Stimulated activated naive CD8-positive, alpha-beta T cell treated with anti-CD3 and anti-CD28 coated beads, Interleukin-15, amount 100 ng/mL, for 72 hours (primary cell): Measurements from ENCODE around the gene AGAP3.
A peak's percentile ranks its signal among the peaks of the same experiment; 100 is the strongest.

ENCODE experiments used
- ATAC-seq: fragments of 150-1000 bp; cut with Tn5 transposase; 2 replicates; pipeline ENCODE4 v1.10.0; 2021; ENCODE audit warnings: mild to moderate bottlenecking, moderate library complexity
- DNase-seq, 2 donors: peaks; one replicate each; pipeline ENCODE4 v3.0.0; 2021 to 2022
- H3K27ac Mint-ChIP-seq, 2 donors: one replicate each; pipeline ENCODE4 v1.8.0; 2022; ENCODE audit warnings: mild to moderate bottlenecking in 2 of 2, mixed read lengths in 2 of 2, moderate library complexity in 2 of 2
- H3K27me3 Mint-ChIP-seq: one replicate; pipeline ENCODE4 v1.8.0; 2022; ENCODE audit warnings: mixed read lengths
- H3K4me1 Mint-ChIP-seq: one replicate; pipeline ENCODE4 v1.8.0; 2022; ENCODE audit warnings: mild to moderate bottlenecking, mixed read lengths
- H3K4me3 Mint-ChIP-seq, 2 donors: one replicate each; pipeline ENCODE4 v1.8.0; 2022; ENCODE audit warnings: mild to moderate bottlenecking in 2 of 2, mixed read lengths in 2 of 2, moderate library complexity in 1 of 2
- H3K9me3 Mint-ChIP-seq, 2 donors: one replicate each; pipeline ENCODE4 v1.8.0; 2022; ENCODE audit warnings: mixed read lengths in 2 of 2

The AGAP3 gene

DNA sequence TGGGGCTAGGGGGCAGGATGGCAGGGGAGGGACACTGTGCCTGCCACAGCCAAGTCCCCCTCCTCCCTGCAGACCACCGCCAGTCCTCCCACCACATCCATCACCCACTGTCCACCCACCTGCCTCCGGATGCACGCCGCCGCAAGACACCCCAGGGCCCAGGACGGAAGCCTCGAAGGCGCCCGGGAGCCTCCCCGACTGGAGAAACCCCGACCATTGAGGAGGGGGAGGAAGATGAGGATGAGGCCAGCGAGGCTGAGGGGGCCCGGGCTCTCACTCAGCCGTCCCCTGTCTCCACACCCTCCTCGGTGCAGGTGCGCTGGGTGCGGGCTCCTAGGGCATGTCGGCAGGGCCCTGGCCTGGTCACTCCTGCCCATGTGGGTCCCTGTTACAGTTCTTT is 21.8 kb upstream of the AGAP3 start:
- H3K9me3 Mint-ChIP-seq: no peaks in the 10 kb centered on the region
- ATAC-seq (no peak), DNase-seq (no peak)
- no peak overlapping the region for H3K4me3 Mint-ChIP-seq
- no peak overlapping the region for H3K27ac Mint-ChIP-seq
- H3K27me3 Mint-ChIP-seq: no peaks in the 10 kb centered on the region
- peaks cover 25% of the 10 kb centered on the region for H3K4me1 Mint-ChIP-seq

DNA sequence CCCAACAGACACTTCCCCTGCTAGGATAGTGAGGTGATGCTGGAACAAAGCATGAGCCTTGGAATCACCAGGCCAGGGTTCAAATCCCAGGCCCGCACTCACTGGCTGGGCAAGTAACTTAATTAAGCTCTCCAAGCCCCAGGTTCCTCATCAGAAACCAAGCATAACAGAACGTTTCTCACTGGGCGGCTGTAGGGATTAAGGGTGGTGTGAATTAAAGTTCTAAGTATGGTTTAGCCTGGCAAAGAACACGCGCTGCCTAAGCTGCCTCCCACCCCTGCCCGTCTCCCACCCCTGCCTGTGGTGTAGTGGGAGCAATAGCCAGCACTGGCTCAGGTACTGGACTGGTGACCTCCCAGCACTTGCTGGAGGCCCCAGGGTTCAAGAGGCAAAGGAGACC is 21.3 kb upstream of the AGAP3 start:
- Mint-ChIP-seq H3K4me3 (no peak overlapping the region), H3K27me3 (no peaks in the 10 kb centered on the region), H3K4me1 (peaks cover 22% of the 10 kb centered on the region), H3K27ac (no peak overlapping the region), H3K9me3 (no peaks in the 10 kb centered on the region)
- DNase-seq: no peak
- no peak for ATAC-seq

DNA sequence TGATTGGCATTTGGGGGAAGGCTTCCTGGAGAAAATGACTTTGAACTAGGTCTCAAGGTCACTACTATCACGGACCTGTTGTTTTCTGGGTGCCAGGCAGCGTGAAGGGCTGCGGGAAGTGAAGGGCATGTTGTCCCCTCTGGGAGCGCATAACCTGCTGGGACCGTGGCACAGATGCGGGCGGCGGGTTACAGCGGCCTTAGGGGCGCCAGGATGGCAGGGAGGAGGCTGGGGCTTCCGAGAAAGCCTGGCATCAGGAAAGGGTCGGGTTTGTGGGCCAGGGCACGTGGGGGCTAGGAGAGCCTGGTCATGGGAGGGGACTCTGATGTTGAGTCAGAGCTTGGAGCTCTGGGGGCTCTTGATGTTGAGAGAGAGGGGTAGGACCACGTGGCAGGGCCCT is 20.8 kb upstream of the AGAP3 start:
- ATAC-seq: no peak

DNA sequence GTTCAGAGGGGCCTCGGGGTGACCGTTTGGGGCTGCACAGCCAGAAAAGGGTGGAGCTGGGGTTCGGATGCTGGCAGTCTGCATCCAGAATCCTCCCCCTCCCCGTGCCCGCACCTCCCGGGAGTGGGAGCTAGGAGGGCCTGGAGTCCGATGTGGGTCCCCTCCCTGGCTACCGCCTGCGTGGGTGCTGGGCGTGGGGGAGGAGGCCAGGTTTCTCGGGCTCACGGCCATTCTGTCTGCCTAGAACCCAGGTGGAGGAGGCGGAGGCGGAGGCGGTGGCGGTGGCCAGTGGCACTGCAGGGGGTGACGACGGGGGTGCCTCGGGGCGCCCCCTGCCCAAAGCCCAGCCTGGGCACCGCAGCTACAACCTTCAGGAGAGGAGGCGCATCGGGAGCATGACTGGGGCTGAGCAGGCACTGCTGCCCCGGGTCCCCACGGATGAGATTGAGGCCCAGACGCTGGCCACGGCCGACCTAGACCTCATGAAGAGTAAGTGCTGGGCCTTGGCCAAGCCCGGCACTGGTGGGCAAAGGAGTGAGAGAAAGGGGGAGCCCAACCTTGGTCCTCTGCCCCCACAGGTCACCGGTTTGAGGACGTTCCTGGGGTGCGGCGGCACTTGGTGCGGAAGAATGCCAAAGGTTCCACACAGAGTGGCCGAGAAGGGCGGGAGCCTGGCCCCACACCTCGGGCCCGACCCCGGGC is 19.9 kb upstream of the AGAP3 start:
- ATAC-seq: peak; percentile 34

More for the DNA sequence above, 20.8 kb upstream of the AGAP3 start:
- no peaks in the 10 kb centered on the region for H3K27me3 Mint-ChIP-seq
- no peaks in the 10 kb centered on the region for H3K9me3 Mint-ChIP-seq
- H3K4me3 Mint-ChIP-seq: no peak overlapping the region
- H3K27ac Mint-ChIP-seq: no peak overlapping the region
- peaks cover 16% of the 10 kb centered on the region for H3K4me1 Mint-ChIP-seq
- DNase-seq: no peak

DNA sequence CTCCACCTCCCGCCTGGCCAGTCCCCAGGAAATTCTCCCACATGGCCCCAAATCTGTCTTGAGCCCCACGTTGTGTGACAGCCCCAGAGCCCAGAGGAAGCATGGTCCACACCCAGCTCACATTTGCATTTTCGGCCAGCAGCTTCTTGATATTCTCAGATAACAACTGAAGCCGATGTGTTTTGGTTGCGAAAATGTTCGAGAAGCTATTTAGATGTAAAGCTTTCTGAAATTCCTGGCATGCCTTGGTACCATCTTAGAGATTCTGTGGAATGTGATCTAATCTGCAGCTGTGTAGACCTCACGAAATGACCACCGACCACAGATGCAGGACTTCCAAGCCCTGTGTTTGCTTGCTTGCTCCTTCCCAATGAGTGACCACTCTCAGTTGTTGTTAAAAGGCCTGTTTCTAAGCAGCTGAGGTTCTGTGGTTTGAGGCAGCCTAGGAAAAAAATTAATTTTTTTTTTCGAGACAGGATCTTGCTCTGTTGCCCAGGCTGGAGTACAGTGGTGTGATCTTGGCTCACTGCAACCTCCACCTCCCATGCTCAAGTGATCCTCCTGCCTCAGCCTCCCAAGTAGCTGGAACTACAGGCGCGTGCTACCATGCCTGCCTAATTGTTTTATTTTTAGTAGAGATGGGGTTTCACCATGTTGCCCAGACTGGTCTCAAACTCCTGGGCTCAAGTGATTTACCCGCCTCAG is 18.1 kb upstream of the AGAP3 start:
- no peaks in the 10 kb centered on the region for H3K27me3 Mint-ChIP-seq
- no peaks in the 10 kb centered on the region for H3K9me3 Mint-ChIP-seq

More for the DNA sequence above, 19.9 kb upstream of the AGAP3 start:
- H3K27me3 Mint-ChIP-seq: no peaks in the 10 kb centered on the region
- H3K27ac Mint-ChIP-seq: no peak overlapping the region
- H3K4me1 Mint-ChIP-seq: peaks cover 7% of the 10 kb centered on the region
- H3K4me3 Mint-ChIP-seq: no peak overlapping the region
- DNase-seq: no peak
- no peaks in the 10 kb centered on the region for H3K9me3 Mint-ChIP-seq

DNA sequence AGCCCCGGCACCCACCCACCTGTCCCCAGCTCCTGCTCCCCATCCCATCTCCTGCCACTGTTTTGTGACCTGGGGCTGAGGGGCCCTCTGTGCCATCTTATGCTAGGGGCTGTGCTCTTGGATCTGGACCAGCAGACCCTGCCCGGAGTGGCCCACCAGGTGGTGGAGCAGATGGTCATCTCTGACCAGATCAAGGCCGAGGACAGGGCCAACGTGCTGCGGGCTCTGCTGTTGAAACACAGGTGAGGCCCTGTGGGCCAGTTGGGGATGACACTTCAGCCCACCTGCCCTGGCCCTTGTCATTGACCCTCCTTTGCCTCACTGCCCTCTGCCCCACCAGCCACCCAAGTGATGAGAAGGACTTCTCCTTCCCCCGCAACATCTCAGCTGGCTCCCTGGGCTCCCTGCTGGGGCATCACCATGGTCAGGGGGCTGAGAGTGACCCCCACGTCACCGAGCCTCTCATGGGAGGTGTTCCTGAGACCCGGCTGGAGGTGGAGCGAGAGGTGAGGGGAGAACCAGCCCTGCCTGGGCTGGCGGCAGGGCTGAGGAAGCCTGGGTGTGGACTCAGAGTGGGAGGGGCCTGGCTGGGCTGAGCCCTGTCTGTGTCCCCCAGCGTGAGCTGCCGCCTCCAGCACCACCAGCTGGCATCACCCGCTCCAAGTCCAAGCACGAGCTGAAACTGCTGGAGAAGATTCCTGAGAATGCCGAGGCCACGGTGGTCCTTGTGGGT is 16.3 kb upstream of the AGAP3 start:
- H3K27ac Mint-ChIP-seq: no peak overlapping the region
- no peak overlapping the region for H3K4me3 Mint-ChIP-seq
- DNase-seq (no peak), ATAC-seq (no peak)
- no peaks in the 10 kb centered on the region for H3K9me3 Mint-ChIP-seq
- H3K27me3 Mint-ChIP-seq: no peaks in the 10 kb centered on the region
- H3K4me1 Mint-ChIP-seq: peaks cover 10% of the 10 kb centered on the region

More for the DNA sequence above, 18.1 kb upstream of the AGAP3 start:
- no peaks in the 10 kb centered on the region for H3K4me1 Mint-ChIP-seq
- H3K4me3 Mint-ChIP-seq: no peak overlapping the region
- H3K27ac Mint-ChIP-seq: peak overlapping the region in 1 of 2 donors; percentile 52
- no peak for DNase-seq
- no peak for ATAC-seq

DNA sequence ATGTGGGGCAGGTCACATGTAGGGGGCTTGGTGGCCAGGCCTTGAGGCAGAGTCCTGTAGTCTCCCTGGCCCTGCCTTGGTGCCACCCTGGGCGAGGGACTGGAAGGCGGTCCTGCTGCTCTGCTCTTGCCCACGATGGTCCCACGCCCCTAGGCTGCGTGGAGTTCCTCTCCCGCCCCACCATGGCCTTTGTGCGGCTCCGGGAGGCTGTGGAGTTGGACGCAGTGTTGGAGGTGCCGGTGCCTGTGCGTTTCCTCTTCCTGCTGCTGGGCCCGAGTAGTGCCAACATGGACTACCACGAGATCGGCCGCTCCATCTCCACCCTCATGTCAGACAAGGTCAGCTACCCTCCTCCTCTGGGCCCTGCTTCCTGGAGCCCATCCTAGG is 15.7 kb upstream of the AGAP3 start:
- DNase-seq (no peak), ATAC-seq (no peak)
- peaks cover 10% of the 10 kb centered on the region for H3K4me1 Mint-ChIP-seq
- no peaks in the 10 kb centered on the region for H3K9me3 Mint-ChIP-seq
- no peak overlapping the region for H3K4me3 Mint-ChIP-seq
- no peaks in the 10 kb centered on the region for H3K27me3 Mint-ChIP-seq
- no peak overlapping the region for H3K27ac Mint-ChIP-seq

DNA sequence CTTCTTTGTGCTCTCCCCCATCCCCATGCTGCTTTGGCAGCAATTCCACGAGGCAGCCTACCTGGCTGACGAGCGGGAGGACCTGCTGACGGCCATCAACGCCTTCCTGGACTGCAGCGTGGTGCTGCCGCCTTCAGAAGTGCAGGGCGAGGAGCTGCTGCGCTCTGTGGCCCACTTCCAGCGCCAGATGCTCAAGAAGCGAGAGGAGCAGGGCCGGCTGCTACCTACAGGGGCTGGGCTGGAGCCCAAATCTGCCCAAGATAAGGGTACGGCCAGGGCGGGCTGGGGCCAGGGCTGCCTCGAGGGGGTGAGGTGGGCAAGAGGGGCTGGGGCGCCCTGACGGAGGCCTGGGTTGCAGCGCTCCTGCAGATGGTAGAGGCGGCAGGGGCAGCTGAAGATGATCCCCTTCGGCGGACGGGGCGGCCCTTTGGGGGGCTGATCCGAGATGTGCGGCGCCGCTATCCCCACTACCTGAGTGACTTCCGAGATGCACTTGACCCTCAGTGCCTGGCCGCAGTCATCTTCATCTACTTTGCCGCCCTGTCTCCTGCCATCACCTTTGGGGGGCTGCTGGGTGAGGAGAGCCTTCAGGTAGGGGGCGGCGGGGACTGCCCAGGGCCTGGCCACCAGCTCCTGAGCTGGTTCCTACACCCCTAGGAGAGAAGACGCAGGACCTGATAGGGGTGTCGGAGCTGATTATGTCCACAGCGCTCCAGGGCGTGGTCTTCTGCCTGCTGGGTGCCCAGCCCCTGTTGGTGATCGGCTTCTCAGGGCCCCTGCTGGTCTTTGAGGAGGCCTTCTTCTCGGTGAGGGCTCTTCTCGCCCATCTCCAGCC is 15.0 kb upstream of the AGAP3 start:
- Mint-ChIP-seq H3K27me3 (no peaks in the 10 kb centered on the region), H3K27ac (no peak overlapping the region), H3K4me3 (no peak overlapping the region), H3K4me1 (peaks cover 16% of the 10 kb centered on the region), H3K9me3 (no peaks in the 10 kb centered on the region)
- DNase-seq (no peak), ATAC-seq (no peak)

DNA sequence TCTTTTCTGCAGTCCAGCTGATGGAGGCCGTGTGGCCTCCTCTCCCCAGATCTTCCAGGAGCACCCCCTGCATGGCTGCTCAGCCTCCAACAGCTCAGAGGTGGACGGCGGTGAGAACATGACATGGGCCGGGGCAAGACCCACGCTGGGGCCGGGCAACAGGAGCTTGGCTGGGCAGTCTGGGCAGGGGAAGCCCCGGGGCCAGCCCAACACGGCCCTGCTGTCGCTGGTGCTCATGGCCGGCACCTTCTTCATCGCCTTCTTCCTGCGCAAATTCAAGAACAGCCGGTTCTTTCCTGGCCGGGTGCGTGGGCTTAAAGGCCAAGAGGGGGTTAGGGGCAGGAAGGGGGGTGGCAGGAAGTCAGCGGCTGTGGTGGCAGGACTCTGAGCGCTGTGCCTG is 12.3 kb upstream of the AGAP3 start:
- Mint-ChIP-seq H3K9me3 (no peaks in the 10 kb centered on the region), H3K27ac (no peak overlapping the region), H3K4me1 (peaks cover 28% of the 10 kb centered on the region), H3K27me3 (no peaks in the 10 kb centered on the region), H3K4me3 (no peak overlapping the region)
- no peak for DNase-seq
- no peak for ATAC-seq

DNA sequence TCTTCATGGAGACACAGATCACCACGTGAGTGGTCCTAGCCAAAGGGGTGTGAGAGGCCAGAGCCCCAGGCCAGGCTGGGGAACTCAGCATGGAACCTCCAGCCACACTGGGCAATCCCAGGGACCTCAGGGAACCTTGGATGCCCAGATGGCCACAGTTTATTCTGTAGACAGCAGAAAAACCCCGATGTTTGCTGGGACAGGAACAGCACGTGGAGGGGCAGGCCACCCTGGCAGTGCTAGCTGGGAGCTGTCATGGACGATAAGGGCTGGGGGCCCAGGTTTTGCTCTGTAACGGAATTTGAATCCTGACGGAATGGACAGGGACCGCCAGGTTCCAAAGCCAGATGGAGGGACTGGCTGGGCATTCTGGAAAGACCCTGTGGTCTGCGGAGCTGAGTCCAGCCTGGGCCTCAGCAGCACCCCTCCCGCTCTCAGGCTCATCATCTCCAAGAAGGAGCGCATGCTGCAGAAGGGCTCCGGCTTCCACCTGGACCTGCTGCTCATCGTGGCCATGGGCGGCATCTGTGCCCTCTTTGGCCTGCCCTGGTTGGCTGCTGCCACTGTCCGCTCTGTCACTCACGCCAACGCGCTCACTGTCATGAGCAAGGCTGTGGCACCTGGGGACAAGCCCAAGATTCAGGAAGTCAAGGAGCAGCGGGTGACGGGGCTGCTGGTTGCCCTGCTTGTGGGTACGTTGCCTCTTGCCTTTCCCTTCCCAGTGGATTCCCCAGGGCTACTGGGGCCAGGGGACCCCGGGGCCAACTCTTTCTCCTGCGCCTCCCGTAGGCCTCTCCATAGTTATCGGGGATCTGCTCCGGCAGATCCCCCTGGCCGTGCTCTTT is 11.2 kb upstream of the AGAP3 start:
- Mint-ChIP-seq H3K4me3 (no peak overlapping the region), H3K27me3 (no peaks in the 10 kb centered on the region)
- DNase-seq: no peak

DNA sequence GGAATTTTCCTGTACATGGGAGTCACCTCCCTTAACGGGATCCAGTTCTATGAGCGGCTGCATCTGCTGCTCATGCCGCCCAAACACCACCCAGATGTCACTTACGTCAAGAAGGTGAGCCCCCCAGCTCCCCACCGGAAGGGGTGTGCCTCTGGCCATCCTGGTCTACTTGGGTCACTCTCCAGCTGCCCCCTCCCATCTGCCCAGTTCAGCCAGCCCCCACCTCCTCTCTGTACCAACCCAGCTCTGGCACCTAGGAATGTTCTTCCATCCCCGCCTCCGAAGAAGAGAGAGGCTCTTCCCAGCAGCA is 10.7 kb upstream of the AGAP3 start:
- H3K4me3 Mint-ChIP-seq: no peak overlapping the region
- peaks cover 40% of the 10 kb centered on the region for H3K4me1 Mint-ChIP-seq
- H3K27me3 Mint-ChIP-seq: no peaks in the 10 kb centered on the region
- H3K27ac Mint-ChIP-seq: no peak overlapping the region
- ATAC-seq (no peak), DNase-seq (no peak)
- no peaks in the 10 kb centered on the region for H3K9me3 Mint-ChIP-seq

More for the DNA sequence above, 11.2 kb upstream of the AGAP3 start:
- peaks cover 39% of the 10 kb centered on the region for H3K4me1 Mint-ChIP-seq
- H3K9me3 Mint-ChIP-seq: no peaks in the 10 kb centered on the region
- ATAC-seq: no peak
- no peak overlapping the region for H3K27ac Mint-ChIP-seq

DNA sequence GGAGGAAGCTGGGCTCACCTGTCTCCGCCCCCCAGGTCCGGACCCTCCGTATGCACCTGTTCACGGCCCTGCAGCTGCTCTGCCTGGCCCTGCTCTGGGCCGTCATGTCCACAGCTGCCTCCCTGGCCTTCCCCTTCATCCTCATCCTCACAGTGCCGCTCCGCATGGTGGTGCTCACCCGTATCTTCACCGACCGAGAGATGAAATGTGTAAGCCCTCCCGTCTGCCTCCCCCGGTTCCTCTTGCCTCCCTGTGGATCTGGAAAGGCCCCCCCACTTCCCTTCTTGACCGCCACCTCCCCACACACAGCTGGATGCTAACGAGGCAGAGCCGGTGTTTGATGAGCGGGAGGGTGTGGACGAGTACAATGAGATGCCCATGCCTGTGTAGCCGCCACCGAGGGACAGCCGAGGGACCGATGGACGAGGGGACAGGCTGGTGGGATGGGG is 10.3 kb upstream of the AGAP3 start:
- DNase-seq (no peak), ATAC-seq (no peak)
- H3K9me3 Mint-ChIP-seq: no peaks in the 10 kb centered on the region
- no peaks in the 10 kb centered on the region for H3K27me3 Mint-ChIP-seq
- peaks cover 40% of the 10 kb centered on the region for H3K4me1 Mint-ChIP-seq
- H3K27ac Mint-ChIP-seq: peak overlapping the region in 1 of 2 donors; percentile 44
- H3K4me3 Mint-ChIP-seq: no peak overlapping the region

DNA sequence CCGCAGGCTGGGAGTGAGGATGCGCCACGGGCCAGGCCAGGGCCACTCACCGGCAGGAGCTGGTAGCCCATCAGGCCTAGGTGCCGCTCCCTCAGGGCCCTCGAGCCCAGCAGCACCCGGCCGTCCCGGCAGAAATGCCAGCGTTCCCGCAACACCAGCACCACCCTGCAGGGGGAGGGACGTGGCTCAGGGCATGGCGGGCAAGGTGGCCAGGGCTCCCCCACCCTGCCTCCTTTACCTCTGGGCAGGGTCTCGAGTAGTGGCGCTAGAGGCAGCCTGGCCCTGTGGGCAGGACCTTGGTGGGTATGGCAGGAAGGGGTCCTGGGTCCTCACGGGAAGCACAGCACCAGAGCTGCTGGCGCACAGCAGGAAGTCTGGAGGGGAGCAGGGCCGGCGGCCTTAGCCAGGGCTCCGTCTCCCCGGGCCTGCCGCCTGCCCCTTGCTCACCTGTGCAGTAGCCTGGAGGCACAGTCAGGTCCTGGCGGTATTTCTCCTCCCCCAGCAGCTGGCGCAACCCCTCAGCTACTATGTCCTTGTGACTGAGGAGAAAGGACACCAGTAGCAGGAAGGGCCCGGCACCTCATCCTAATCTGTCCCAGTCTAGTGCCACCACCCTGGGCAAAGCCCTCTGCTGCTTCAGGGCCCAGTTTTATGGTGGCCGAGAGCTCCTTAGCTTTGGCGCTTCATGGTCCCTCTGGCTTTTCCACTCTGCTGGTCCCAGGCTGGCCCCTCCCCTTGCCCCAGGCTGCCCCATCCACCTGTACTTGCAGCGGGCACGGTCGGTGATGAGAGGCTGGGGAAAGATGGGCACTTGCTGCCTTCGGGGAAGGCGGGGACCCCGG is 9.2 kb upstream of the AGAP3 start:
- Mint-ChIP-seq H3K4me3 (no peak overlapping the region), H3K9me3 (no peaks in the 10 kb centered on the region), H3K27ac (no peak overlapping the region), H3K27me3 (no peaks in the 10 kb centered on the region), H3K4me1 (peaks cover 48% of the 10 kb centered on the region)
- ATAC-seq (no peak), DNase-seq (no peak)

DNA sequence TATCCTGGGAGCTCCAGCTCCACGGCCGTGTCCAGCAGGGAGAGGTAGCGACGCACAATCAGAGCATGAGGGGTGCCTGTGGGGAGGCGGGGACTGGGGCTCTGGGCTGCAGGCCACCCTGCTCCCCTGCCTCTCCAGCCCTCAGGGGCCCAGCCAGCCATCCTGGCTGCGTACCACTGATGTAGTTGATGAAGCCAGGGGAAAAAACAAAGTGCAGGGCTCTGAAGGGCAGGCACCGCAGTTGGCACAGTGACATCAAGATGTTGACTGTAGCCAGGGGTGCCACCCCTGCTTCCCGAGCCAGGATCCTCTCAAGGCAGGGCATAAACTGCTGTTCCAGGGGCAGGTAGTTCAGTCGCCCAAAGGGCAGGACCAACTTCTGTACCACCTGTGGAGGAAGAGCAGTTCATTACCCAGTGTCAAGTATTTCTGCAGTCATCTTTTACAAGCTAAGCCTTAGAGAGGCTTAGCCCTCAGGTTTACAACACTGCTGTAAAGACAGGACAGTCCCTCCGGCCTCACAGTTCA is 8.5 kb upstream of the AGAP3 start:
- no peak for DNase-seq
- H3K4me3 Mint-ChIP-seq: peak overlapping the region; percentile 41 to 57
- H3K27ac Mint-ChIP-seq: peak overlapping the region; percentile 17 to 29
- no peaks in the 10 kb centered on the region for H3K9me3 Mint-ChIP-seq
- no peaks in the 10 kb centered on the region for H3K27me3 Mint-ChIP-seq
- peaks cover 55% of the 10 kb centered on the region for H3K4me1 Mint-ChIP-seq
- ATAC-seq: no peak
